Mesothelial cell of epicardium (in vitro differentiated cells): ENCODE measurements around the gene CAPS. TPM values are rescaled to one million over a fixed set of nuclear protein-coding genes. Genes with fewer than 3 reads are reported as not detected.

Source experiments
- DNase-seq, 2 experiments: peaks; one replicate each; pipeline ENCODE4 v3.0.0; 2021; ENCODE audit warnings: low spot score in 2 of 2; ENCODE audit not compliant: unreplicated experiment in 2 of 2
- H3K27ac Mint-ChIP-seq: 2 replicates; pipeline ENCODE4 v1.8.0; 2021; ENCODE audit warnings: mixed read lengths
- H3K27me3 Mint-ChIP-seq: 2 replicates; pipeline ENCODE4 v1.8.0; 2021; ENCODE audit warnings: low read depth, mixed read lengths
- H3K36me3 Mint-ChIP-seq: 2 replicates; pipeline ENCODE4 v1.8.0; 2021; ENCODE audit warnings: mixed read lengths
- H3K4me1 Mint-ChIP-seq: 2 replicates; pipeline ENCODE4 v1.8.0; 2021; ENCODE audit warnings: mixed read lengths
- H3K4me3 Mint-ChIP-seq: 2 replicates; pipeline ENCODE4 v1.8.0; 2021; ENCODE audit warnings: mild to moderate bottlenecking, moderate library complexity, mixed read lengths
- H3K9me3 Mint-ChIP-seq: 2 replicates; pipeline ENCODE4 v1.8.0; 2021; ENCODE audit warnings: mixed read lengths
- total RNA-seq: library from RNA; stranded (reverse); gene quantifications from 3 replicates; pipeline ENCODE4 v1.2.1, GENCODE V29; 2021
- TF ChIP-seq, protein P1 (sequence below): fragments of 200-600 bp; sonication (generic); IDR thresholded peaks from one replicate; pipeline ENCODE4 v1.5.0; 2021; ENCODE audit warnings: antibody characterized with exemption; ENCODE audit not compliant: unreplicated experiment

Gene CAPS
- total RNA-seq, 1 donor from 2014 or later = 16.2 TPM

GRCh38 chr19:5914358-5914774 lies 312 bp downstream of the CAPS start:
- H3K27me3 Mint-ChIP-seq = no peaks in the 10 kb centered on the region
- no peaks in the 10 kb centered on the region for H3K9me3 Mint-ChIP-seq
- H3K4me3 Mint-ChIP-seq = no peak overlapping the region
- peaks cover 17% of the 10 kb centered on the region for H3K4me1 Mint-ChIP-seq
- DNase-seq = no peak
- no peak overlapping the region for H3K27ac Mint-ChIP-seq
- H3K36me3 Mint-ChIP-seq = peaks cover 6% of the 10 kb centered on the region
- TF ChIP-seq, protein P1, sequence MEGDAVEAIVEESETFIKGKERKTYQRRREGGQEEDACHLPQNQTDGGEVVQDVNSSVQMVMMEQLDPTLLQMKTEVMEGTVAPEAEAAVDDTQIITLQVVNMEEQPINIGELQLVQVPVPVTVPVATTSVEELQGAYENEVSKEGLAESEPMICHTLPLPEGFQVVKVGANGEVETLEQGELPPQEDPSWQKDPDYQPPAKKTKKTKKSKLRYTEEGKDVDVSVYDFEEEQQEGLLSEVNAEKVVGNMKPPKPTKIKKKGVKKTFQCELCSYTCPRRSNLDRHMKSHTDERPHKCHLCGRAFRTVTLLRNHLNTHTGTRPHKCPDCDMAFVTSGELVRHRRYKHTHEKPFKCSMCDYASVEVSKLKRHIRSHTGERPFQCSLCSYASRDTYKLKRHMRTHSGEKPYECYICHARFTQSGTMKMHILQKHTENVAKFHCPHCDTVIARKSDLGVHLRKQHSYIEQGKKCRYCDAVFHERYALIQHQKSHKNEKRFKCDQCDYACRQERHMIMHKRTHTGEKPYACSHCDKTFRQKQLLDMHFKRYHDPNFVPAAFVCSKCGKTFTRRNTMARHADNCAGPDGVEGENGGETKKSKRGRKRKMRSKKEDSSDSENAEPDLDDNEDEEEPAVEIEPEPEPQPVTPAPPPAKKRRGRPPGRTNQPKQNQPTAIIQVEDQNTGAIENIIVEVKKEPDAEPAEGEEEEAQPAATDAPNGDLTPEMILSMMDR = no peak

GRCh38 chr19:5914946-5915781 lies 1.1 kb downstream of the CAPS start:
- H3K36me3 Mint-ChIP-seq = peaks cover 3% of the 10 kb centered on the region

DNA sequence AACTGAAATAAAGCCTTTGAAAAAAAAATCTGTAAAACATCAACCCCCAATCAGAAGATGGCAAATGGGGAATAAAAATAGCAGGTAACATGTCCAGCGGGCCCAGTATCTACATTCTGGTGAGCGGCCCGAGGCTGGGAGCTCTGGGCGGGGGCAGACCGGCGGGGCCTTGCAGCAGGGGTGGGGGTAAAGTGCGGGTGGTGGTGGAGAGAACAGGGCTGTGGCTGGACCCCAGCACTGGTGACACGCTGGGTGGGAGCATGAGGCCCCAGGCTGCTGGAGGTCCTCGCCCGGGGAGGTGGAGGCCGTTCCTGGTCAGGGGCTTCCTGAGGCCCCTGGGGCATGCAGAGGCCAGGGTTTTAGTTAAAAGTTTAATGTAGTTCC lies 1.7 kb downstream of the CAPS start:
- peaks cover 3% of the 10 kb centered on the region for H3K36me3 Mint-ChIP-seq
- DNase-seq = no peak
- H3K27ac Mint-ChIP-seq = peak overlapping the region; percentile 75
- H3K27me3 Mint-ChIP-seq = no peaks in the 10 kb centered on the region
- TF ChIP-seq, protein P1 = no peak
- H3K4me3 Mint-ChIP-seq = peak overlapping the region; percentile 10
- H3K4me1 Mint-ChIP-seq = peaks cover 17% of the 10 kb centered on the region
- H3K9me3 Mint-ChIP-seq = no peaks in the 10 kb centered on the region

More at GRCh38 chr19:5914946-5915781, 1.1 kb downstream of the CAPS start:
- DNase-seq = no peak
- H3K9me3 Mint-ChIP-seq = no peaks in the 10 kb centered on the region
- no peak overlapping the region for H3K27ac Mint-ChIP-seq
- H3K27me3 Mint-ChIP-seq = no peaks in the 10 kb centered on the region
- H3K4me1 Mint-ChIP-seq = peaks cover 17% of the 10 kb centered on the region
- TF ChIP-seq, protein P1 = no peak
- no peak overlapping the region for H3K4me3 Mint-ChIP-seq

- no peaks in the 10 kb centered on the region for H3K27me3 Mint-ChIP-seq
- no peak for DNase-seq
- no peak overlapping the region for H3K4me3 Mint-ChIP-seq
- TF ChIP-seq, protein P1 = no peak
- H3K27ac Mint-ChIP-seq = peak overlapping the region; percentile 75
- H3K4me1 Mint-ChIP-seq = peaks cover 17% of the 10 kb centered on the region
- H3K9me3 Mint-ChIP-seq = no peaks in the 10 kb centered on the region
- peaks cover 3% of the 10 kb centered on the region for H3K36me3 Mint-ChIP-seq
These were observed 2.2 kb downstream of the CAPS start for GRCh38 chr19:5916181-5916708.

GRCh38 chr19:5917431-5918107 lies 3.5 kb downstream of the CAPS start:
- no peak for DNase-seq
- TF ChIP-seq, protein P1 = no peak
- no peaks in the 10 kb centered on the region for H3K9me3 Mint-ChIP-seq
- H3K36me3 Mint-ChIP-seq = peaks cover 3% of the 10 kb centered on the region
- peaks cover 17% of the 10 kb centered on the region for H3K4me1 Mint-ChIP-seq
- no peak overlapping the region for H3K4me3 Mint-ChIP-seq
- no peak overlapping the region for H3K27ac Mint-ChIP-seq
- H3K27me3 Mint-ChIP-seq = no peaks in the 10 kb centered on the region
